ENCODE data around the gene NSUN6. TPM values are rescaled to one million over a fixed set of nuclear protein-coding genes. Genes with fewer than 3 reads are reported as not detected.
A peak's percentile ranks its signal among the peaks of the same experiment; 100 is the strongest.

The NSUN6 gene
- total RNA-seq, 4 donors from 2014 or later: 8.6 to 69.3 (median 15.4) TPM

GRCh38 chr10:18611168-18611567, 40.2 kb downstream of the NSUN6 start:
- in situ Hi-C loops (cut with MboI; ENCODE audit: low pct_ligation_motif_present in 1 of 4, low pct_unique_long_range_greater_than_20kb in 1 of 4, low sequenced_read_pairs in 3 of 4) (loop anchor here in 1 of 4 donors (25.0 kb wide), 1 partner anchor 99 kb away; no protein-coding TSS in a partner anchor), intact Hi-C loops (cut with DNase I; ENCODE audit: low total_unique reads) (no loop called here)
- TF ChIP-seq POLR2AphosphoS5 (IDR thresholded peaks at IDR 0.05) (no peak), POLR2A (IDR thresholded peaks at IDR 0.05) (no peak), EP300 (IDR thresholded peaks at IDR 0.05; ENCODE audit: low read depth) (no peak)
- TF ChIP-seq, protein P1, sequence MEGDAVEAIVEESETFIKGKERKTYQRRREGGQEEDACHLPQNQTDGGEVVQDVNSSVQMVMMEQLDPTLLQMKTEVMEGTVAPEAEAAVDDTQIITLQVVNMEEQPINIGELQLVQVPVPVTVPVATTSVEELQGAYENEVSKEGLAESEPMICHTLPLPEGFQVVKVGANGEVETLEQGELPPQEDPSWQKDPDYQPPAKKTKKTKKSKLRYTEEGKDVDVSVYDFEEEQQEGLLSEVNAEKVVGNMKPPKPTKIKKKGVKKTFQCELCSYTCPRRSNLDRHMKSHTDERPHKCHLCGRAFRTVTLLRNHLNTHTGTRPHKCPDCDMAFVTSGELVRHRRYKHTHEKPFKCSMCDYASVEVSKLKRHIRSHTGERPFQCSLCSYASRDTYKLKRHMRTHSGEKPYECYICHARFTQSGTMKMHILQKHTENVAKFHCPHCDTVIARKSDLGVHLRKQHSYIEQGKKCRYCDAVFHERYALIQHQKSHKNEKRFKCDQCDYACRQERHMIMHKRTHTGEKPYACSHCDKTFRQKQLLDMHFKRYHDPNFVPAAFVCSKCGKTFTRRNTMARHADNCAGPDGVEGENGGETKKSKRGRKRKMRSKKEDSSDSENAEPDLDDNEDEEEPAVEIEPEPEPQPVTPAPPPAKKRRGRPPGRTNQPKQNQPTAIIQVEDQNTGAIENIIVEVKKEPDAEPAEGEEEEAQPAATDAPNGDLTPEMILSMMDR (IDR thresholded peaks at IDR 0.05): no peak
- Histone ChIP-seq H3K4me3 (no peak overlapping the region), H3K27me3 (no peaks in the 10 kb centered on the region), H3K4me1 (peaks cover 0 to 22% (median 9%) of the 10 kb centered on the region in 4 donors), H3K9me3 (no peaks in the 10 kb centered on the region), H3K27ac (peak overlapping the region; percentile 53 to 71 (median 68)), H3K36me3 (no peaks in the 10 kb centered on the region)
- 89 to 94% methylated on average over 4 of the region's 4 CpGs for WGBS, 2 donors (ENCODE audit: low coverage in 1 of 2)
- DNase-seq: no peak

DNA sequence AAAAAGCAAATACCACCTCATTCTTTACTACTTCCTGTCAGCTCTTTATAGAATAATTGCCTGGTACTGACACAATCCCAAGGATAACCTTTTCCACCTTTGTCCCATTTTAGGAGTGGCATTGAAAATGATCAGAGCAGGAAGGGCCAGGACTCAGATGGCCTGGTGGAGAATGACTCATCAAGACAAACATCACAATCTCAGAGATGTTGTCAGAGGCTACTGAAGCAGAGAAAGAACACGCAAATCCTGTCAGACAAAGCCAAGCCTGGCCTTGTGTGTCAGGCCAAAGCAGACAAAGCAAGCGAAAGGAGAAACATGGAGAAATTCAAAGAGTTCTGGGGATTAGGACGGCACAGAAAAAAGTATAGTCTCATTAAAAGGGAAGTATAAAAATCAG, 40.9 kb downstream of the NSUN6 start:
- H3K27ac ChIP-seq: peak overlapping the region; percentile 53 to 71 (median 68)
- in situ Hi-C loops (cut with MboI; ENCODE audit: low pct_ligation_motif_present in 1 of 4, low pct_unique_long_range_greater_than_20kb in 1 of 4, low sequenced_read_pairs in 3 of 4) (loop anchor here in 1 of 4 donors (25.0 kb wide), 1 partner anchor 98 kb away; no protein-coding TSS in a partner anchor), intact Hi-C loops (cut with DNase I; ENCODE audit: low total_unique reads) (no loop called here)
- H3K9me3 ChIP-seq: no peaks in the 10 kb centered on the region
- peak; percentile 35 for DNase-seq
- no peaks in the 10 kb centered on the region for H3K27me3 ChIP-seq
- TF ChIP-seq POLR2AphosphoS5 (IDR thresholded peaks at IDR 0.05) (peak in 2 of 3 donors; percentile 51 to 71), POLR2A (IDR thresholded peaks at IDR 0.05) (no peak), EP300 (IDR thresholded peaks at IDR 0.05; ENCODE audit: low read depth) (no peak)
- H3K36me3 ChIP-seq: no peaks in the 10 kb centered on the region
- peaks cover 0 to 22% (median 9%) of the 10 kb centered on the region in 4 donors for H3K4me1 ChIP-seq
- WGBS, 2 donors (ENCODE audit: low coverage in 1 of 2): 69 to 76% methylated on average over 3 of the region's 3 CpGs
- H3K4me3 ChIP-seq: no peak overlapping the region

- Histone ChIP-seq H3K36me3 (no peaks in the 10 kb centered on the region), H3K4me3 (no peak overlapping the region), H3K4me1 (peaks cover 0 to 22% (median 9%) of the 10 kb centered on the region in 4 donors), H3K27me3 (no peaks in the 10 kb centered on the region), H3K27ac (no peak overlapping the region), H3K9me3 (no peaks in the 10 kb centered on the region)
- intact Hi-C loops (cut with DNase I; ENCODE audit: low total_unique reads): no loop called here
- TF ChIP-seq, protein P1 (IDR thresholded peaks at IDR 0.05): no peak
- no peak for TF ChIP-seq POLR2A (IDR thresholded peaks at IDR 0.05)
- TF ChIP-seq POLR2AphosphoS5 (IDR thresholded peaks at IDR 0.05): no peak
- TF ChIP-seq EP300 (IDR thresholded peaks at IDR 0.05; ENCODE audit: low read depth): no peak
- in situ Hi-C loops (cut with MboI; ENCODE audit: low pct_ligation_motif_present in 1 of 4, low pct_unique_long_range_greater_than_20kb in 1 of 4, low sequenced_read_pairs in 3 of 4): loop anchor here in 1 of 4 donors (25.0 kb wide), 1 partner anchor 96 kb away; no protein-coding TSS in a partner anchor
- DNase-seq: no peak
- 89 to 93% methylated on average over 6 of the region's 6 CpGs for WGBS, 2 donors (ENCODE audit: low coverage in 1 of 2)
Observed at GRCh38 chr10:18608596-18608995, 42.8 kb downstream of the NSUN6 start.

- Histone ChIP-seq H3K9me3 (no peaks in the 10 kb centered on the region), H3K4me3 (no peak overlapping the region), H3K27ac (no peak overlapping the region), H3K27me3 (no peaks in the 10 kb centered on the region), H3K36me3 (no peaks in the 10 kb centered on the region), H3K4me1 (peaks cover 0 to 18% (median 9%) of the 10 kb centered on the region in 4 donors)
- DNase-seq: peak; percentile 36
- in situ Hi-C loops (cut with MboI; ENCODE audit: low pct_ligation_motif_present in 1 of 4, low pct_unique_long_range_greater_than_20kb in 1 of 4, low sequenced_read_pairs in 3 of 4) (loop anchor here in 1 of 4 donors (25.0 kb wide), 1 partner anchor 95 kb away; no protein-coding TSS in a partner anchor), intact Hi-C loops (cut with DNase I; ENCODE audit: low total_unique reads) (no loop called here)
- TF ChIP-seq EP300 (IDR thresholded peaks at IDR 0.05; ENCODE audit: low read depth) (no peak), POLR2A (IDR thresholded peaks at IDR 0.05) (no peak)
- TF ChIP-seq, protein P1 (IDR thresholded peaks at IDR 0.05): no peak
- 40 to 64% methylated on average over 1 of the region's 1 CpG for WGBS, 2 donors (ENCODE audit: low coverage in 1 of 2)
Observed at GRCh38 chr10:18607503-18608378, 43.6 kb downstream of the NSUN6 start.

Measured in transverse colon (tissue), 4 donors.